ENCODE data around the gene SLC6A17.

The SLC6A17 gene

DNA sequence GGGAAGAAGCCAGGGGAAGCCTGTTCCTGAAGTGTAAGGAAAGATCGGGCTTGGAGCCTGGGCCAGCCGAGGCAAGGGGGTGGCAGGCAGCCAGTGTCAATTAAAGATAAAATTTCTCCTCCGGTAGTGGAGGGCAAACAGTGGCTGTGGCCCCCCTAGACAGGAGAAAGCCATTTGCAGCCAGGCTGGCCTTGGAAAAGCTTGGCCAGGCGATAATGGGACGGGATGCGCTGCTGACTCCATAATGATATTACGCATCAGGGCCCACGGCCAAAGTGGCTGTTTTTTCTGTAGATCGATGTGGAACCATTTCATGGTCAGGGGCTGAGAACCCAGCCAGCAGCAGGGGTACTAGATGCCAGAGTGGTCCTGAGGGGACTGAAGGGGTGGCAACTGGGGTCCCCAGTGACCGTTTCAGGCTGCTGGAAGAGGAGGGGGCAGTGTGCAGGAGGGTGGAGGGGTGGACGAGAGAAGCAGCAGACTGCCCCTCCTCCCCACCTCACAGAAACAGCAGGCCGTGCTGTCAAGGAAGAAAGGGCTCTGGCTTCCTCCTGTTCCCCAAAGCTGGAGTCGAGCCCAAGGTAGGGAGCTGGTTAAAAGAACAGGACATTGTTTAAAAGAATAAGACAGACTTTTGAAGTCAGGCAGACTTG, 85.0 kb downstream of the SLC6A17 start:
- Histone ChIP-seq H3K4me2 (ENCODE audit: low read depth, low read length) (no peak overlapping the region), H3F3A (ENCODE audit: insufficient read depth, low read length) (no peaks in the 10 kb centered on the region), H3K4me3 (ENCODE audit: low read length) (no peak overlapping the region), H3K27ac (ENCODE audit: low read length) (no peak overlapping the region), H3K4me1 (ENCODE audit: low read length) (no peaks in the 10 kb centered on the region), H4K20me1 (ENCODE audit: insufficient read depth, low read length) (no peaks in the 10 kb centered on the region), H3K79me2 (ENCODE audit: low read length) (no peaks in the 10 kb centered on the region), H2AFZ (ENCODE audit: low read length) (no peak overlapping the region), H3K27me3 (replicated peaks; ENCODE audit: insufficient read depth, low read length) (no peaks in the 10 kb centered on the region), H3K9me2 (replicated peaks; ENCODE audit: insufficient read depth, low read length) (no peaks in the 10 kb centered on the region), H3K36me3 (replicated peaks; ENCODE audit: insufficient read depth, low read length) (no peaks in the 10 kb centered on the region), H3K9me3 (replicated peaks; ENCODE audit: insufficient read depth, low read length) (no peaks in the 10 kb centered on the region), H3K9ac (ENCODE audit: low read length) (no peak overlapping the region)
- DNase-seq, result no peak
- TF ChIP-seq EZH2phosphoT487 (IDR thresholded peaks at IDR 0.05; ENCODE audit: low read length) (no peak), EZH2 (optimal IDR thresholded peaks at IDR 0.05; ENCODE audit: low read depth, low read length) (no peak)
- TF ChIP-seq, protein P1, sequence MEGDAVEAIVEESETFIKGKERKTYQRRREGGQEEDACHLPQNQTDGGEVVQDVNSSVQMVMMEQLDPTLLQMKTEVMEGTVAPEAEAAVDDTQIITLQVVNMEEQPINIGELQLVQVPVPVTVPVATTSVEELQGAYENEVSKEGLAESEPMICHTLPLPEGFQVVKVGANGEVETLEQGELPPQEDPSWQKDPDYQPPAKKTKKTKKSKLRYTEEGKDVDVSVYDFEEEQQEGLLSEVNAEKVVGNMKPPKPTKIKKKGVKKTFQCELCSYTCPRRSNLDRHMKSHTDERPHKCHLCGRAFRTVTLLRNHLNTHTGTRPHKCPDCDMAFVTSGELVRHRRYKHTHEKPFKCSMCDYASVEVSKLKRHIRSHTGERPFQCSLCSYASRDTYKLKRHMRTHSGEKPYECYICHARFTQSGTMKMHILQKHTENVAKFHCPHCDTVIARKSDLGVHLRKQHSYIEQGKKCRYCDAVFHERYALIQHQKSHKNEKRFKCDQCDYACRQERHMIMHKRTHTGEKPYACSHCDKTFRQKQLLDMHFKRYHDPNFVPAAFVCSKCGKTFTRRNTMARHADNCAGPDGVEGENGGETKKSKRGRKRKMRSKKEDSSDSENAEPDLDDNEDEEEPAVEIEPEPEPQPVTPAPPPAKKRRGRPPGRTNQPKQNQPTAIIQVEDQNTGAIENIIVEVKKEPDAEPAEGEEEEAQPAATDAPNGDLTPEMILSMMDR (IDR thresholded peaks at IDR 0.05; ENCODE audit: low read length), result no peak

DNA sequence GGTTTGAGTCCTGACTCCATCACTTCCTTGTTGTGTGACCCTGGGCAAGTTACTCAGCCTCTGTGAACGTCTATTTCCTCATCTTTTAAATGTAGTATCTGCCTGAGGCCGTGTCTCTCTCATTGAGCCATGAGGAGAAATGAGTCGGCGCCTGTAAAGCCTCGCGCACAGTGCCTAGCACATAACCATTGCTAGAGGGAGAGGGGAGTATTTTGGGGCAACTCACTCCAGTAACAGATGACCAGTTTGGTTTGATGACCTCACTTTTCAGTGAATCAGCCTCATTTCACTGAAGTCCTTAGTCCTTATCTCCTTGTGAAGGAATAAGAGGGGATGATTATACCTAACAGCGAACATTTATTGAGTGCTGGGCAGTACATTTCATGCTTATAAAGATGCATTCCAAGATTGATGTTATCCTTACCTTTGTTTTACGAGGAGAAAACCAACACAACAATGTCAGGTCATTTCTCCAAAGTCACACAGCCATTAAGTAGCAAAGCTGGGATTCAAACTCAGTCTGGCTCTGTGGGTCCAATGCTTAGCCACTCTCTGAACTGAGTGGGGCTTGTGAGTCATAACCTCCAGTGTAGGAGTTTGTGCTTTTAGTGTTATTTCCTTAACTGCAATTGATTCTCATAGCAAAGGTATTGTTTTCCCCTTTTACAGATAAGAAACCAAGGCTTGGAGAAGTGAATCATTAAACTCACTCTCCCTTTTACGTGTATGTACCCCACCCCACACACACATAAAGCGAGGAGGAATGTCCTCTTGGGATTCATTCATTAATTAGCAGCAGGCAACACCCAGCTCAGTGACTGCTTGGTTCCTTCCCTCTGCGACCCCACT, 85.8 kb downstream of the SLC6A17 start:
- Histone ChIP-seq H3K27me3 (replicated peaks; ENCODE audit: insufficient read depth, low read length) (no peaks in the 10 kb centered on the region), H3K9me3 (replicated peaks; ENCODE audit: insufficient read depth, low read length) (no peaks in the 10 kb centered on the region), H3K27ac (ENCODE audit: low read length) (no peak overlapping the region), H3K4me1 (ENCODE audit: low read length) (no peaks in the 10 kb centered on the region), H3K9ac (ENCODE audit: low read length) (no peak overlapping the region), H3K9me2 (replicated peaks; ENCODE audit: insufficient read depth, low read length) (no peaks in the 10 kb centered on the region), H3K79me2 (ENCODE audit: low read length) (no peaks in the 10 kb centered on the region), H2AFZ (ENCODE audit: low read length) (no peak overlapping the region), H3K4me2 (ENCODE audit: low read depth, low read length) (no peak overlapping the region), H3K4me3 (ENCODE audit: low read length) (no peak overlapping the region), H3K36me3 (replicated peaks; ENCODE audit: insufficient read depth, low read length) (no peaks in the 10 kb centered on the region), H3F3A (ENCODE audit: insufficient read depth, low read length) (no peaks in the 10 kb centered on the region), H4K20me1 (ENCODE audit: insufficient read depth, low read length) (no peaks in the 10 kb centered on the region)
- DNase-seq, result no peak
- TF ChIP-seq, protein P1 (IDR thresholded peaks at IDR 0.05; ENCODE audit: low read length), result no peak
- TF ChIP-seq EZH2phosphoT487 (IDR thresholded peaks at IDR 0.05; ENCODE audit: low read length) (no peak), EZH2 (optimal IDR thresholded peaks at IDR 0.05; ENCODE audit: low read depth, low read length) (no peak)

DNA sequence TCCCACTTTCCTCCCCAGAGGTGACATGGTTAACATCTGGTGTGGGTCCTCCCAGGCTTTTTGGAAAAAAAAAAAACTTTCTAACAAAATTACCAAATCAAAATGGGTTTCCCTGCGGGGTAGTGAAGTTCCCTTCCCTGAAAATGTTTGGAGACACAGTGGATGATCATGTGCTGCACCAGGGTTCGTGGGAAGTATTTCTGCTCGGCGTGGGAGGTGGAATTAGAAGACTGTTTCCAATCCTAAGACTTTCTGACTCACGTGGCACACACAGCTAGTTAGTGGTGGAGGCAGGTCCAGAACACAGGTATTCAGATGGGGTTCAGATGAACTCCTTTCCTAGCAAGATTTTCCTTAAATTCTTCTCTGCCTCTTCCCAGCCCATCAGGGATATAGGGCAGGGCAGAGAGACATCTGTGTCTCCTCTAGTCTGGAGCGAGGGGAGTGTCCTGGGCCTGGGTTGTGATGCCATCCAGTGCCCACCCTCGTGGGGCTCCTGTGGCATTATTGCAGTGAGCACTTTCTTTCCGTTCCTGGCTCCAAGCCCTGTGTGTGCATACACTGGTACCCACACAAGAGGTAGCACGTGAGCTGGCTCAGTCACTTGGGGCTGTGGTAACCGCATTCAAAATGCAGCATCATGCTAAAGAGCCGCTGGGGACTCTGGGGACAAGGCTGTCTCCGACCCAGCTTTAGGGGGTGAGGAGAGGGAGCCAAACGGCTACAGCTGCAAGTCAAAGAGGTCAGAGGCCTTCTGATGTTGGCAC, 87.3 kb downstream of the SLC6A17 start:
- Histone ChIP-seq H2AFZ (ENCODE audit: low read length) (no peak overlapping the region), H3K9me3 (replicated peaks; ENCODE audit: insufficient read depth, low read length) (no peaks in the 10 kb centered on the region), H3K79me2 (ENCODE audit: low read length) (no peaks in the 10 kb centered on the region), H3K36me3 (replicated peaks; ENCODE audit: insufficient read depth, low read length) (no peaks in the 10 kb centered on the region), H3K27ac (ENCODE audit: low read length) (no peak overlapping the region), H3K9me2 (replicated peaks; ENCODE audit: insufficient read depth, low read length) (no peaks in the 10 kb centered on the region), H4K20me1 (ENCODE audit: insufficient read depth, low read length) (no peaks in the 10 kb centered on the region), H3K4me1 (ENCODE audit: low read length) (no peaks in the 10 kb centered on the region), H3K4me3 (ENCODE audit: low read length) (no peak overlapping the region), H3K27me3 (replicated peaks; ENCODE audit: insufficient read depth, low read length) (no peaks in the 10 kb centered on the region), H3K9ac (ENCODE audit: low read length) (no peak overlapping the region), H3F3A (ENCODE audit: insufficient read depth, low read length) (no peaks in the 10 kb centered on the region), H3K4me2 (ENCODE audit: low read depth, low read length) (no peak overlapping the region)
- no peak for DNase-seq
- TF ChIP-seq EZH2phosphoT487 (IDR thresholded peaks at IDR 0.05; ENCODE audit: low read length), result no peak

All from MM.1S (cell line).